ENCODE measurements around the gene TAP2.

TAP2 gene

GRCh38 chr6:32853541-32854375 is 15.2 kb upstream of the TAP2 start, which contains the start of the genes PSMB9 and TAP1:
TSS of gene PSMB9 (plus strand) at chr6:32854192. CDS start at chr6:32854230, 38 bp downstream.
TSS of gene TAP1 (minus strand) at chr6:32853704. CDS start at chr6:32853636, 68 bp downstream.
- peak; percentile 94 for FAIRE-seq
- peak; percentile 92 for DNase-seq (ENCODE audit: insufficient read length)
- TF ChIP-seq TAF1 (IDR thresholded peaks at IDR 0.05; ENCODE audit: borderline replicate concordance, low read depth, low read length), result peak; percentile 89
- peak; percentile 82 for TF ChIP-seq POLR2A (IDR thresholded peaks at IDR 0.05; ENCODE audit: low read depth, low read length)
- peak; percentile 76 for TF ChIP-seq POLR2AphosphoS5 (IDR thresholded peaks at IDR 0.05; ENCODE audit: low read depth, low read length)

- FAIRE-seq (peak; percentile 64), DNase-seq (ENCODE audit: insufficient read length) (peak; percentile 50)
These were observed 14.5 kb upstream of the TAP2 start for GRCh38 chr6:32852844-32853540.

GRCh38 chr6:32852018-32852843 is 13.7 kb upstream of the TAP2 start:
- DNase-seq (ENCODE audit: insufficient read length), result no peak
- FAIRE-seq, result peak; percentile 65
- TF ChIP-seq POLR2A (IDR thresholded peaks at IDR 0.05; ENCODE audit: low read depth, low read length) (no peak), TAF1 (IDR thresholded peaks at IDR 0.05; ENCODE audit: borderline replicate concordance, low read depth, low read length) (no peak), POLR2AphosphoS5 (IDR thresholded peaks at IDR 0.05; ENCODE audit: low read depth, low read length) (no peak)

More at GRCh38 chr6:32852844-32853540, 14.5 kb upstream of the TAP2 start:
- TF ChIP-seq TAF1 (IDR thresholded peaks at IDR 0.05; ENCODE audit: borderline replicate concordance, low read depth, low read length) (no peak; the same call in 1 of the 2 replicates), POLR2A (IDR thresholded peaks at IDR 0.05; ENCODE audit: low read depth, low read length) (no peak), POLR2AphosphoS5 (IDR thresholded peaks at IDR 0.05; ENCODE audit: low read depth, low read length) (peak; percentile 47; the same call in 1 of the 2 replicates)

GRCh38 chr6:32851025-32851424 is 12.5 kb upstream of the TAP2 start:
- no peak for FAIRE-seq
- TF ChIP-seq POLR2AphosphoS5 (IDR thresholded peaks at IDR 0.05; ENCODE audit: low read depth, low read length) (no peak), POLR2A (IDR thresholded peaks at IDR 0.05; ENCODE audit: low read depth, low read length) (no peak), TAF1 (IDR thresholded peaks at IDR 0.05; ENCODE audit: borderline replicate concordance, low read depth, low read length) (no peak)
- no peak for DNase-seq (ENCODE audit: insufficient read length)

GRCh38 chr6:32849126-32849525 is 10.6 kb upstream of the TAP2 start:
- DNase-seq (ENCODE audit: insufficient read length) (no peak), FAIRE-seq (no peak)
- TF ChIP-seq POLR2A (IDR thresholded peaks at IDR 0.05; ENCODE audit: low read depth, low read length) (no peak), TAF1 (IDR thresholded peaks at IDR 0.05; ENCODE audit: borderline replicate concordance, low read depth, low read length) (no peak), POLR2AphosphoS5 (IDR thresholded peaks at IDR 0.05; ENCODE audit: low read depth, low read length) (no peak)

- no peak for TF ChIP-seq POLR2AphosphoS5 (IDR thresholded peaks at IDR 0.05; ENCODE audit: low read depth, low read length)
- TF ChIP-seq TAF1 (IDR thresholded peaks at IDR 0.05; ENCODE audit: borderline replicate concordance, low read depth, low read length), result no peak
- no peak for TF ChIP-seq POLR2A (IDR thresholded peaks at IDR 0.05; ENCODE audit: low read depth, low read length)
- DNase-seq (ENCODE audit: insufficient read length), result no peak
- no peak for FAIRE-seq
These were observed 9.3 kb upstream of the TAP2 start for GRCh38 chr6:32847795-32848194.

- TF ChIP-seq POLR2AphosphoS5 (IDR thresholded peaks at IDR 0.05; ENCODE audit: low read depth, low read length), result peak; percentile 83
- peak; percentile 73 for TF ChIP-seq POLR2A (IDR thresholded peaks at IDR 0.05; ENCODE audit: low read depth, low read length)
- TF ChIP-seq TAF1 (IDR thresholded peaks at IDR 0.05; ENCODE audit: borderline replicate concordance, low read depth, low read length), result no peak
- no peak for DNase-seq (ENCODE audit: insufficient read length)
- no peak for FAIRE-seq
These were observed 8.5 kb upstream of the TAP2 start for GRCh38 chr6:32847004-32847403.

GRCh38 chr6:32845384-32845884 is 6.9 kb upstream of the TAP2 start:
- FAIRE-seq (peak; percentile 73), DNase-seq (ENCODE audit: insufficient read length) (no peak)
- TF ChIP-seq POLR2AphosphoS5 (IDR thresholded peaks at IDR 0.05; ENCODE audit: low read depth, low read length) (peak; percentile 86), POLR2A (IDR thresholded peaks at IDR 0.05; ENCODE audit: low read depth, low read length) (peak; percentile 85; the same call in 1 of the 2 replicates), TAF1 (IDR thresholded peaks at IDR 0.05; ENCODE audit: borderline replicate concordance, low read depth, low read length) (no peak)

- DNase-seq (ENCODE audit: insufficient read length) (no peak), FAIRE-seq (no peak)
- TF ChIP-seq POLR2AphosphoS5 (IDR thresholded peaks at IDR 0.05; ENCODE audit: low read depth, low read length), result peak; percentile 92
- TF ChIP-seq POLR2A (IDR thresholded peaks at IDR 0.05; ENCODE audit: low read depth, low read length), result peak; percentile 79; the same call in 1 of the 2 replicates
- 0 out of 2 replicates have a peak, but pooled peaks have one; percentile 2 for TF ChIP-seq TAF1 (IDR thresholded peaks at IDR 0.05; ENCODE audit: borderline replicate concordance, low read depth, low read length)
These were observed 6.4 kb upstream of the TAP2 start for GRCh38 chr6:32844839-32845383.

Data from GM12892 (cell line).